ENCODE data around the gene CNN2.

DNA sequence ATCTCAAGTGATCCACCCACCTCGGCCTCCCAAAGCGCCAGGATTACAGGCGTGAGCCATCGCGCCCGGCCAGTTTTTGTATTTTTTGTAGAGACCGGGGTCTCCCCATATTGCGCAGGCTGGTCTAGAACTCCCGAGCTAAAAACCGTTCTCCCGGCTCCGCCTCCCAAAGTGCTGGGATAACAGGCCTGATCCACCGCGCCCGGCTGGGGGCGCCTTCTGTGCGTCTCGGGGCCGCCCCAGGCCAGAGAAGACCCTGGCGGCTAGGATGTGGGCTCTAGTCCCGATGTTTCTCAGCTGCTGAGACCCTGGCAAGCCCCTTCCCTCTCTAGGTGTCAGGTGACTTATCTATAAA, 44.1 kb downstream of the CNN2 start:
- TF ChIP-seq CTCF (IDR thresholded peaks at IDR 0.05) = no peak
- no peak for TF ChIP-seq POLR2A (IDR thresholded peaks at IDR 0.05)
